HuH-7.5 (cell line): Measurements from ENCODE around the gene TICAM2.
"Not testable (repeated sequence)": the region's sequence is repeated elsewhere in the genome, so short reads cannot be mapped to it uniquely, and the experiment has no call there.

Experiments
- DNase-seq: peaks from one replicate; pipeline ENCODE4 v3.0.0; 2011; ENCODE audit warnings: low spot score

TICAM2 gene

DNA sequence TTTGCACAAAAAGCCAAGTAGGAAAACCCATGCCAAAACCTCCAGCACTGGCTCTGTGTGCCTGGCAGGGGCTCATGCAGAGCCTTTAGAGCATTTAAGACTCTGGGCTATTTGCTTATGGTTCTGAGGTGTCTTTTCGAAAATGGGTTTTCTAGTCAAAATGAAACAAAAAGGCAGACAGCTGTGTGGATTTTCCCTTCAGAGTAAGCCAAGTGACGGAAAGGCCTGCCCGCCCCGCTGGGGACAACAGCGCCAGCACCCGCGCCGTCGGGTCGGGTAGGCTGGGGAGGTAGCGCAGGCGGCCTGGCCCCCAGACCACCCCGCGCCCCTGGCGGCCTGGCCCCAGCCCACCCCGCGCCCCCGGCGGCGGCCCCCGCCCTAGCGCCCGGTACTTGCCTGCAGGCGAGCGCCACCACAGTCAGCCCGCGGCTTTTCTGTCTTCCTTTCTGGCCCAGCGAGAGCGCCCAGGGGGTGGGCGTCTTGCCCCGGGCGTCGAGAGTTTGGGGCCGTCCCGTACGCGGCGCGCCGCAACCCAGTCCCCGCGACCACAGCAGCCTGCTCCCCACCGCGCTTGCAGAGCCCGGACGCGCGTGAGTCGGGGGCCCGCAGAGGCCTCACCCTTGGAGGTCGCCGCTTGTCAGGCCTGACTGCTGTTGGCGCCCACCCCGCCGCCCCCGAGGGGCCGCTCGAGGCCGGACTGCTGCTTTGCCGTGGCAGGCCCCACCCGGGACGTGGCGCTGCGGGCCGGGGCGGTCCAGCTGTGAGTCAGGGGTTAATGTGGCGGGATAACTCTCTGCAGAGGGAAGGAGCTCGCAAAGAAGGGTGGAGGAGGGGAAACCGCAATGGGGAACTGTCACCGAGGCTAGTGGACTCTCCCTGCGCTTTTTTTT is at the start of gene TICAM2:
TSS of gene TICAM2 (minus strand) at position 779 of the 890 bp plus-strand sequence. CDS start 21,223 bp downstream, outside the sequence.
- DNase-seq: no peak

DNA sequence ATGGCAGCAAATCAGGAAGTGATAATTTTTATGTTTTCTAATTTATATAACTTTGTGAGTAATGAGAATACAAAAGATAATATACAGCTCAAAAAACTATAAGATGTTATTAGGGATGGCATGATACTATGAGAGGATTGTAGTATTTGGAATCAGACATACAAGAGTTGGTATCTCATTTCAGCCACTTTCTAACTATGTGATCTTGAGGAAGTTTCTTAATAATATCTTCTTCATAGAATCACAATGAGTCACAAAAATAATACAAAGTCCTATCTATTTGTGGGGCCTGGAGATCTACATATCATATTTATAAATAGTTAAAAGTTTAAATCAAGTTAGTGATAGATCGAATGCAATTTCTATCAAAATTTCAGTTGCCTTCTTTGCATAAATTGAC is 47.3 kb upstream of the TICAM2 start:
- no peak for DNase-seq

- DNase-seq: no peak
Observed at GRCh38 chr5:115648056-115648455, 45.8 kb upstream of the TICAM2 start.

GRCh38 chr5:115645386-115645785 is 43.1 kb upstream of the TICAM2 start:
- not testable (repeated sequence) for DNase-seq

DNA sequence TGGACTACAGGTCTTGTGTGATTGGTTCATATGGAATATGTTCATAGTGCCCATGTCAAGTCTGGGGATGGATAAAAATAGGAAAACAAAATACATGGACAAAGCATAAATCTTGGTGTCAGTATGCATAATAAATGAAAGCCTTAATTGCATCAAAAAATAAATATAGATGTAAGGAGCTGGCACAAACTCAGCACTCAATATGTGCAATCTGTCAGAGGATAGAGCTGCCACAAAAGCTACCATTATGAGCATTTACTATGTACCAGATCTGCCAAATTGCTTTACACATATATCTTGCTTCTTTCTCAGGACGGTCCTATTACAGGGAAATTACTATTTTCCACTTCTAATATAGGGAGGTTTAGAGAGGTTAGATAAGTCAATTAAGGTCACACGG is 41.8 kb upstream of the TICAM2 start:
- no peak for DNase-seq

- no peak for DNase-seq
Observed at GRCh38 chr5:115641948-115642347, 39.7 kb upstream of the TICAM2 start.

DNA sequence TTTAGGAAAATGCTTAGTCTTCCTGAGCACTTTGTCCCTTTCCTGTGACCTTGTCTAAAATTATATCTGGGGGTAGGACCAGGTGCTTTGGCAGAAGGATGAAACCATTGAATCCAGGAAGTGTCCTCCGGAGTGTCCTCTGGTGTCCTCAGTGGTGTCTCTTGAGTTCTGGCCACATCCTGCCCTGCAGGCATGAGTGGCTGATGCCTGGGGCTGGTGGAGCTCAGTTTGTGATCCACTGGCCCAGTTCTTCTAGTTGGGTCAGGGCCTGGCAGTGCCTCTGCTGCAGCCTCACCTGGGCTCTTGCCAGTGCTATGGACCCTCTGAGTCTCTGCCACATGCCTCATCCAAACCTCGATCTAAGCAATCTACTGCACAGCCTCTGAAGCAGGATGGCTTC is 38.0 kb upstream of the TICAM2 start:
- no peak for DNase-seq

DNA sequence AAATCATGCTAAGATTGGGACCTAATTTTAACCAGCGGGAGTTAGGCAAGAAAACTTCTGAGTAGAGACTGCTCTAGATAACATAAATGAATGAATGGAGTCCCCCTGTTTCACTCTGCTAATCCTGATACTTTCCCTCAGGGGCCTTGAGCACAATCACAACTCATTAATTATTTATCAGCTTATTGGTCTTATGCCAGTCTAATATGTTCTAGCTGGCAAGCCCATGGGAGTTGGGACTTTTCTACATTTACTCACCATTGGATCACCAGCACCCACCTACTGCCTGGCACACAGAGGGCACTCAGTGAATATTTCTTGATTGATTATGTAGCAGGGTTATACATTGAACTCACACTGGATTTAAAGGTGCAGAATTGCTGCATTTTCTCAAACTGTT is 37.1 kb upstream of the TICAM2 start:
- no peak for DNase-seq

DNA sequence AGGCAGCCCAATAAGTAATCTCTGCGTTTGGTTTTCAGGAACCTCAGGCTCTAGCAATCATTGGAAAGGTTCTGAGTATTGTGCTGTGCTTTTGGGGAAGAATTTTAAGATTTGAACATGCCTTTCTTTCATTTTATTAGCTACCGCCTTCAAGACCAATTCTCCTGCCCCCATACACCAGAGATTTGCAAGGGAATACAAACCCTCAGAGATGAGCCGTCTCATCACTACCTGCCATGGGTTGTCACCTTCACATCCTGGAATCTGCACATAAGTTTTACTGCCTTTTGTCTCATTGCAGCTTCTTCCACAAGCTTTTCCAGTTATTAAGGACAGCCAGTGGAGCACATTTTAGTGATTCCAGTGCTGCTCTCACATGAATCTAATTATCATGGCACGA is 35.2 kb upstream of the TICAM2 start:
- no peak for DNase-seq

GRCh38 chr5:115636008-115636407 is 33.7 kb upstream of the TICAM2 start:
- DNase-seq: no peak

GRCh38 chr5:115634343-115635132 is 32.3 kb upstream of the TICAM2 start:
- peak; percentile 71 for DNase-seq

GRCh38 chr5:115629903-115630302 is 27.6 kb upstream of the TICAM2 start:
- no peak for DNase-seq

- DNase-seq: no peak
Observed at GRCh38 chr5:115627295-115627865, 25.1 kb upstream of the TICAM2 start.

DNA sequence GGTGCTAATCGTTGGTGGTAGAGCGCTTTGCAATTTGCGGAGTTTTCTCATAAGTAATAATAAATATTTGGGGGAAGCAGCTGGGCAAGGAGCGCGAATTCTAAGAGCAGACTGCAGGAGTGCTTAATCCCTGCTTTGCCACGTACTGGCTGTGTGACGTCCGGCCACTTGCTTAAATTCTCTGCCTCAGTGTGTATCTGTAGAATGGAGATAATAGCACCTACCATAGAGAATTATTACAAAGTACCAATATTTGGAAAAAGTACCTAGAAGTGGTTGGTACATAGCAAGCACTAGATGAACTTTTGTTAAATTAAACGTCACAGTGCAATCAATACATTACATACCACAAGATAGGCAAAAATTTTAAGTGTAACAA is 24.2 kb upstream of the TICAM2 start:
- DNase-seq: peak; percentile 25

GRCh38 chr5:115625579-115626444 is 23.5 kb upstream of the TICAM2 start, which contains the start of gene TMED7:
Gene TMED7, minus strand, starts transcription at chr5:115626036. Its CDS starts 244 bp downstream, at chr5:115625792.
- peak; percentile 73 for DNase-seq

DNA sequence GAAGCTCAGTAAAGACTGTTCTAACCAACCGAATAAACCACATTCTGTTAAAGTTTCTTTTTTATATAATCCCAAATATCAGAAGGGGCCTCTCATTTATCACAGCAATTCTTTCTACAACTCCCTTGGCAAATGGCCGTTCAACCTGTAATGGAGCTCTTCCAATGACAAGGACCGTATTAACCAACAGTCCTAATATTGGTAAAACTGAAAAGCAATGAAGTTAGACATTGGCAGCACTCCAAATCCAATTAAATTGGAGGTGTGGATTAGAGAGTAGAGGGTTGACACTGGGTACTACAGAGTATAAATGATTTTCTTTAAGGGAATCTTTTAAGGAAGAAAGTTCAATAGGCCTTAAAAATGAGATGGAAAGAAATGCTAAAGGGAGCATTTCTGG is 22.7 kb upstream of the TICAM2 start:
- DNase-seq: no peak

- DNase-seq: no peak
Observed at GRCh38 chr5:115623658-115624057, 21.4 kb upstream of the TICAM2 start.

DNA sequence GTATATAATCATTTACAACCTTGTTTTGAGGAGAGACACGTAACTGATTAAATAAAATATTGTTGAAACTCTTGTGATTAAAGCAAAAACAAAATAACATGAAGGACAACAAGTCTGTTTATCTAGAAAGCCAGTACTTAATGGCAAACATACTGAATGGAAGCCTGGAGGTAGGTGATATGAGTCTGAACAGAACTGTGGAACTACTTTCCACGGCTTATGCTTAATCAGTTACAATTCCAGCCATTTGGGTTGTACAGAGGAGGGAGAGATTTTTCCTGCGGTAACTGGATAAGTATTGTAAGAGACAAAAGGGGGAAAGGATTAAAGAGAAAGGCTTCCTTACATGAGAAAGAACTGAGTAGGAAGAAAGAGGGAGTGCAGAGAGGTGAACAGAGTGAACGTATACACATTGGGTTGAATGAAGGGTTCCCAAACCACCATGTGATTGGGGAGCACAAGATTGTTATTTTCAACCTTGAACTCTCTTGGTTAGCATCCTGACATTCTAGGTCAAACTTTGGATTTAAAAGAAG is 19.2 kb upstream of the TICAM2 start:
- DNase-seq: no peak

DNA sequence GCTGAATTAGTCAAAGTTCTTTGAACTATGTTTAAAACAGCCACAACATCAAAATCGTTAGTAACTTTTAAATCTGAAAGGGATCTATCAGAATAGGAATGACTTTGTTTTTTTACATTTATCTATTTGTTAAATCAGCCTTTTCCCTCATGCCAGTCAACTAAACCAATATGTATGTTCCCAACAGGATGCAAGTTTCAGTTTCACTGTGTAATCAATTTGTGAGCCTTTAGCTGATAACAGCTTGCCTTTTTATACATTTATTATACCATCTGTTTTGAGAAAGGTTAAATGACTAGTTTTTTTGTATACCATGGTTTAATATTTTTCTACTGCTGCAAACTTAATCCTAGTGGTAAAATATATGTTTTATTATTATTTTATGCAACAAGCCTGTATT is 14.6 kb upstream of the TICAM2 start:
- DNase-seq: no peak

- no peak for DNase-seq
Observed at GRCh38 chr5:115616472-115616871, 14.2 kb upstream of the TICAM2 start.

GRCh38 chr5:115611873-115612272 is 9.6 kb upstream of the TICAM2 start:
- DNase-seq: no peak
